NCI-H2029 treated with DMSO at 0.1 percent for 48 hours (cell line): ENCODE data around the gene C19orf38.
"Not testable (repeated sequence)": the region's sequence is repeated elsewhere in the genome, so short reads cannot be mapped to it uniquely, and the experiment has no call there.

Experiments
- DNase-seq: peaks from one replicate; lab custom pipeline; 2025; lab: John Stamatoyannopoulos, UW

Gene C19orf38

DNA sequence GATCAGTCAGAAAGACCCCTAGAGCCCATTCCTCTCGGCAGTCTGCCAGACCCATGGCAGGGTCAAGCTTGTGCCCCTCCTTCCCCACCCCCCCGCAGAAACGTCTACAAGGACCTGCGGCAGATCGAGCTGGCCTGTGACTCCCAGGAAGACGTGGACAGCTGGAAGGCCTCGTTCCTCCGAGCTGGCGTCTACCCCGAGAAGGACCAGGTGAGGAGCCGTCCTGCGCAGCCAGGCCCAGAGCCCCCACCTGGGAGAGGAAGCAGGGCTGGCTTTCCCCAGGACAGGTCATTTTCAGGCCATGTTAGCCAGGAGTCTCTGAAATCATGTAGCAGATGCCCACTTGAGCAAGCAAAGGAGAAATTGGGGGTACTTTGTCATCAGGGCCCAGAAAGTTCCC, 24.5 kb upstream of the C19orf38 start:
- DNase-seq = no peak

DNA sequence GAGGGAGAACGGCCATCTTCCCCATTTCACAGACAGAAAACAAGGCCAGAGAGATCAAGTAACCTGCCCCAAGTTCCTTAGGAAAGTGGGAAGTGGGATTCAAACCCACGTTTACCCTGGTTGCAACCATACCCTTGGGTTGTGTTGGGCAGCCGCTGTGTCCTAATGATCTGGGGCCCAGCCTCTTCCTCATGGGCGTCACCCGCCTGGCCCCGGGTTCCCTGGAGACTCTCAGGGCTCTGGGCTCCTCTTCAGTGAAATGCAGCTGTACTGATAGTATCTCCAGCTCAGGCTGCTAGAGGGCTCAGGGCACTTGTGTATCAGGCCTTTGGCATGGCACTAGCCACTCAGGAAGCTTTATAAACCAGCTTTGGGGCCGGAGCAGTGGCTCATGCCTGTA, 22.0 kb upstream of the C19orf38 start:
- no peak for DNase-seq

DNA sequence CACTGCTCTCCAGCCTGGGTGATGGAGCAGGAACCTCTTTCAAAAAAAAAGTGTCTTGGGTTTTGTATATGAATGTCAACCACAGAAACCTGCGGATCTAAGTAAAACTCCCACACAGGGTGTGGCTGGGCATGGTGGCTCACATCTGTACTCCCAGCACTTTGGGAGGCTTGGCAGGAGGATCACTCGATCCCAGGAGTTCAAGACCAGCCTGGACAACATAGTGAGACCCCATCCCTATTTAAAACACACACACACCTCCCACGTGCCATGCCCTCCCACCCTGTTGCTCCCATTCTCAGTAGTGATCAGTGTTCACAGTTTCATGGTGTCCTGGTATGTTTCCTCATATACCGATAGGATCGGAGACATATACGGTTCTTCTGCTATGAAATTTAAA, 21.4 kb upstream of the C19orf38 start:
- no peak for DNase-seq

DNA sequence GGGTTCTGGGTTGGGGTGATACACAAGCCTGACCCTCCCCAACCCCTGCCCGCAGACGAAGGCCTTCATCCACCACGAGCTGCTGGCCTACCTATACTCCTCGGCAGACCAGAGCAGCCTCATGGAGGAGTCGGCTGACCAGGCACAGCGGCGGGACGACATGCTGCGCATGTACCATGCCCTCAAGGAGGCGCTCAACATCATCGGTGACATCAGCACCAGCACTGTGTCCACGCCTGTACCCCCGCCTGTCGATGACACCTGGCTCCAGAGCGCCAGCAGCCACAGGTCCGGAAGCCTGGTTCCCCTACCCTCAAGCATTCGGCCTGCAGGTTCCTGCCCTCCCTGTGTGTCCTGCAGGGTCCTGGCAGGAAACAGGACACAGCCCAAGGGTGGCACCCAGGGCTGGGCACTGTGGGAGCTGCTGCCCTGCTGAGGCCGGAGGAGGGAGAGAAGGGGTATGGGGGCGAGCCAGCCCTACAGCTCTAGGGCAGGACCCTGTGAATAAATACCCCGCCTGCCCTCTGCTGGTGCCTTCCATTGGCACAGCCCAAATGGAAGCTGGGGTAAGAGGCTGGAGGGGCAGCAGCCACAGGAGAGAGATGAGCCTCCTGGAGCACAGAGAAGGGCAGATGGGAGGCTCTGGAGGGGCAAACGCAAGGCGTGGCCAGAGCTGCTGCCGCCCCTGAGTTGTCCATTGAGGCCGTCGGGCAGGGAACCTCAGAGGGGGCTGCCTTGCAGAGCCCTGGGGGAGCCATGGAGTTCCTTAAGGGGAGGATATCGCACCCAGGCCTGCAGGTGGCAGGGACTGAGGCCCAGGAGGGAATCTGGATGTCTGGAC, 19.0 kb upstream of the C19orf38 start:
- DNase-seq = no peak

DNA sequence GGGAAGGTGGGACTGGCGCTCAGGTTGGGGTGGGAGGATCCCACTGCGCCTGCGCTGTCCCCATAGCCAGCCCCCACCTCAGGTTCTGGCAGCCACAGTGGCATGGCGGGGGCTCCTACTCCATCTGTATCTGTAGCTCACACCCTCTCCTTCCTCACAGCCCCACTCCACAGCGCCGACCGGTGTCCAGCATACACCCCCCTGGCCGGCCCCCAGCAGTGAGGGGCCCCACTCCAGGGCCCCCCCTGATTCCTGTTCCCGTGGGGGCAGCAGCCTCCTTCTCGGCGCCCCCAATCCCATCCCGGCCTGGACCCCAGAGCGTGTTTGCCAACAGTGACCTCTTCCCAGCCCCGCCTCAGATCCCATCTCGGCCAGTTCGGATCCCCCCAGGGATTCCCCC, 18.2 kb upstream of the C19orf38 start:
- DNase-seq = no peak

DNA sequence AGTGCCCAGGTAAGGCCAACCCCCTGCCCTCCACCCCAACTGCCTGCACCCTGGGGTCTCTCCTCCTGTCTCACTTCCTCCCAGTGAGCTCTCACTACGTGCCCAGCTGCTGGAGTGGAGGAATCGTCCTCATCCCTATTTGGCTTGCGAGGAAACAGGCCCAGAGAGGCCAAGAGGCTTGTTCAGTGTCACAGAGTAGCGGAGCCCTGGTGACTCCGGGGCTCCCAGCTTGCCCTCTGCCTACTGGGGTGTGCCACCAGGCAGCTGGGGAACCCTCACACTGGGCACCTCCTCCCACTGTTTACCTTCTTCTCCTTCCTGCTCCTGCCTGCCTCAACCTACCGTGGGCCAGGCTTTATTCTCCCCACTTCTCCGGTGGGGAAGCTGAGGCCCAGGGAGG, 17.8 kb upstream of the C19orf38 start:
- no peak for DNase-seq

DNA sequence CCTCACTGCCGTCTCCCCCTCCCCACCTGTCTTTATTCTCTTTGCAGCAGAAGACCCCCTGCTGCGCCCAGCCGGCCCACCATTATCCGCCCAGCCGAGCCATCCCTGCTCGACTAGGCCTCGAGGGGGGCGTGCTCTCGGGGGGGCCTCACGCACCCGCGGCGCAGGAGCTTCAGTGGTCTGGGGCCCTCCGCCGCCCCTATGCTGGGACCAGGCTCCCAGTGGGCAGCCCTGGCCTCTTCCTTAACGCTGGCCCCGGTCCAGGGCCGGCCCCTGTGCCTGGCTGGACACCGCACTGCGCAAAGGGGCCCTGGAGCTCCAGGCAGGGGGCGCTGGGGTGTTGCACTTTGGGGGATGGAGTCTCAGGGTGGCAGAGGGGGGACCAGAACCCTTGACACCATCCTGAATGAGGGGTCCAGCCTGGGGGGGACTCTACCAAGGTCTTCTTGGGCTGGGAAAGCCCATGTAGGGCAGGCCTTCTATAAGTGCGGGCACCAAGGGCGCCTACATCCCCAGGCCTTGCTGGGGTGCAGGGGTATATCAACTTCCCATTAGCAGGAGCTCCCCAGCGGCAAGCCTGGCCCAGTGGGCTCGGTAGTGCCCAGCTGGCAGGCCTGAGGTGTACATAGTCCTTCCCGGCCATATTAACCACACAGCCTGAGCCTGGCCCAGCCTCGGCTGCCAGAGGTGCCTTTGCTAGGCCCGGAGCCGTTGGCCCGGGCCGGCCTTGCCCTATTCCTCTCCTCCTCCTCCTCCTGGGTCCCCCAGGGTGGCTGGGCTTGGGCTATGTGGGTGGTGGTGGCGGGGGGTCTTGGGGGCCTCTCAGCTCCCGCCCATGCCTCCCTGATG, 17.1 kb upstream of the C19orf38 start:
- no peak for DNase-seq

DNA sequence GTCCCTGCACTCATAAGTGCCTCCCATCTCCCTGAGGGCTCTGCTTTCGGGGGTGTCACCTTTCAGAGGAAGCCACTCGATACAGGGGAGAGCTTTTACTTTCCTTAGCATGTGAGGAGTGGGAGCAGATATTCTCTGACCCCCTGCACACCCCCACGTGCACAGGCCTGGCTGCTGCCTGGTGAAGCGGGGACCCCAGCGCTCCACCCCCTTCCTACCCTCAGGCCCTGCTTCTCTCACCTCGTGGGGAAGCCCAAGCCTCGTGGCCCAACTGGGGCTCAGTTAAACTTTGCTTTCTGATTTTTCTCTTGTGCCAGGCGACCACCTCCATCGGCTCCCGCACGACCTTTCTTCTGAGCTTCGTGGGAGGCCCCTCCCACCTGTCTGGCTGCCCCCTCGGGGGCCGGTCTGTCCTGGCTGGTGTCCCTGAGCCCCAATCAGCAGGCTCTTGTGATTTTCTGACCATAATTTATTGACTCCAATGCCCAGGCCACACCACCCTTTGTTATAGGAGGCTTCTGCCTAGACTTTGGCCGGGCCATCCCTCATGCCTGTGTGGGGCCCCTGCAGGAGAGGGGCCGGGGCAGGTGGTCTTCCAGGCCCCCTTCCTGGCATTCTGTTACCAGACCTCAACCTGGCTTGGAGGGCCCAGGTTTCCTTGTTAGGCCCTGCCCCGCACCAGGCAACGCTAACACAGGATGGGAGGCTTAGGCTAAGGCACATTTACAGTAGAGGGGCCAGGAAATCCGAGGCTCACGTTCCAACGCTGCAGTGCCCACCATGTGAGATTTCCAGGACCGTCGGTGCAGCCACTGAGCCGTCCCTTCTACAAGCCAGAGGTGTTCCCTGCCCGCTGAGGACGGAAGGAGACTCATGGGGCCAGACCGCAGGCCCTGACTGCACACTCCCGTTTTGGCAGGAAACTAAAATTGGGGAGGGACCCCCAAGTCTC, 16.0 kb upstream of the C19orf38 start:
- DNase-seq = no peak

DNA sequence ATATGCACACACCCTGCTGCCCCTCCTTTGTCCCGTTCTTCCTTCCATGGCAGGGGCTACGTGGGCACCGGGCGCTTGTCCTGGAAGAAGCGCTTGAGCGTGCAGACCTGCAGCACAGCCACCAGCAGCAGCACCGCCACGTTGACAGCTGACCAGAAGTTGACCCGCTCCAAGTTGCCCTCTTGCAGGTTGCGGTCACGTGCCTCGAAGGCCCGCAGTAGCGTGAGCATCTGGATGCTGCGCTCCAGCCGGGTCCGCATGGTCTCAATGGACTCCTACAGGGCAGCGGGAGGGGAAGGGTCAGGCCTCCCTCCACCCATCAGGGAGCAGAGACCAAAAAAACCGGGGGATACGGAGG, 15.3 kb upstream of the C19orf38 start:
- DNase-seq = no peak

DNA sequence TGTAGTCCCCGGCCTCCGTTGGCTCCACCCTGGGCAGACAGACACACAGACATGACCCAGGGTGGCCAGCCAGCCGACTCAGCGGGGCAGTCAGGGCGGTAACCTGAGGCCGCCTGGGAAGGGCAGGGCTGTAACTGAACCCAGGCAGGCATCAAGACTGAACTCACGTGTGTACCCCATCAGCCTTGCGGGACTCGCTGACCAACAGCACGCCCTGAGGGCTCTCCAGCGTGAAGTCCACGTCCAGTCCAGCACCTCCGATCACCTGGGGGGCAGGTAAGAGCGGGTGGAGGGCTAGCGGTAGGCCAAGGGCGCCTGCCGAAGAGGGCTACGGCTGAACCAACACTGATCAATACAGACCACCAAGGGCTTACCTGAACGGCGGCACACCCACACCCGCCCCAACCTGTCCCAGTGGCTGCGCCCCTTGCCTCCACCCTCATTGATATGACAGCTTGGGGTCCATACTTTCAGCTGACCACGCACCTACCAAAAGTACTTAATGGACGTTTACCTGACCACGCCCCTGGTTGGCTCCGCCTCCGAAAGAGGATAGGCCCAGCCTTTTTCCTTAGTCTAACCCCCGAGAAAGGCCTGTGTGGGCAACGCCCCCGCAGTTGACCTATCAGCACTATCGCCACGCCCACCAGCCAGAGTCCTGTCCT, 13.0 kb upstream of the C19orf38 start:
- DNase-seq = no peak

DNA sequence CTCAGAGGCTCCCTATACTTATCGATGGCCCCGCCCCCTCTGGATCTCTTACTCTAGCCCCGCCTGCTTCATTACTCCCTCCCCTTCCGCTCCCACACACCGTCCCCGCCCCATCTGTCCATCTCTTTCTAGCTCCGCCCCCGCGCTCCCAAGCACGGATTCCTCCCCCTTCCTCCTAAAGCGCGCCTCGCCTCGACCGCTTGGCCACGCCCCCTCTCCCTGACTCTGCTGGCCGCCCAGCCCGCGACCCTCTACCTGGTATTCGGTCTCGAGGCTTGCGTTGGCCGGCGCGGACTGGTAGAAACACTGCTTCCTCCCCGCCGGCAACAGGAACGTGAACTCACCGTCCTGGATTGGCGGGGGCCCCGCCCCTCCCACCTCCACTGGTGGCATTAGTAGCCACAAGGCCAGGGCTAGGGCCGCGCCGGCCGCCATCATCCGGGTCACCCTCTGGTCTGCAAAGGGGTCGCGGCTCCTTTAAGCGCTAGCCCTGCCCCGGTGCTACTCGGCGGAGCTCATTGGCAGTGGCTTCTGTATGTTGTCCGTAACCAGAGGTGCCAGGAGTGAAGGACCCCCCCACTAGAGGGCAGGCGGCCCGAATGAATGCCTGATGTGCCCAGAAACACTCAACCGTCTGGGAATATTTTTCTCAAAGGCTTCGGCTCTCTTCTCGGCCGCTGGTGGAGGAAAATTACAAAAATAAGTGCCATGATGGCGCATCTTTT, 12.3 kb upstream of the C19orf38 start, which contains the start of gene TMED1:
TSS of gene TMED1 (minus strand) at position 459 of the 725 bp plus-strand sequence. CDS start at position 438, 21 bp downstream.
- peak; percentile 99 for DNase-seq

DNA sequence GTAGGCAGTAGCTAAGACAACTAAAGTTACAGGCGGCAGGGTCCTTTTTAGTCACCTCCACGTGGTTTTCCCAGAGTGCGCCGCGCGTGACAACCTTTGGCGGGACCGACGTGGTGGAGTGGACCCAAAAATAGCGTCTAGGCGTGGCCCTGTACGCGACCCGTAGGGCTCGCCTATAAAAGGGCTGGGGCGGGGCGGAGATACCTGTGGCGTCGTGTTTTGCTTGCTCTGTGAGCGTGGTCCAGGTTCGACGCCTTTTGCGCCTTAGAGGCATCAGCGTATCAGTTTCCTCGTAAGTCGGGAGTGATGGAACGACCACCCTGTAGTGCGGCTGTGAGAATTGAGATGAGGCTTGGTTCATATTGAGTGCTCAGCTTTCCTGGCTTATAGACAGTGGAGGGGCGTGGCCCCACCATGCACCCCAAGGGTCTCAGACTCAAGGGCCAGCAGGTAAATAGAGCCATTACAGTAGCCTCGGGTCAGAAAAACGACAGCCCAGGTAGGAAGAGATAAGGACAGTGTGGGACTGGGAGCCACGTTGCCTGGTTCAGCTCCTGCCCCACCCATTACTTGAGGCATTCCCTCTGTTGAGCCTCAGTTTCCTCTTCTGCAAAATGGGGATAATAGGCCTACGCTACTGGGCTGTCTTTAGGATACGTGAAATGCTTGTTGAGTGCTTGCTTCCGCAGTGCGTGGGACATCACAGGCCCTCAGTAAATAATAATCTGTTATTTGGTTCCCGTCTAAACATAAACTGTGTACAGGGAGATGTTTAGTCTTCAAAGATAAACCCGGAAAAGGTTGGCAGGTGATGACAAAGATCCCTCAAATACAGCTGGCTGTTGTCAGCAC, 11.5 kb upstream of the C19orf38 start:
- DNase-seq = no peak

DNA sequence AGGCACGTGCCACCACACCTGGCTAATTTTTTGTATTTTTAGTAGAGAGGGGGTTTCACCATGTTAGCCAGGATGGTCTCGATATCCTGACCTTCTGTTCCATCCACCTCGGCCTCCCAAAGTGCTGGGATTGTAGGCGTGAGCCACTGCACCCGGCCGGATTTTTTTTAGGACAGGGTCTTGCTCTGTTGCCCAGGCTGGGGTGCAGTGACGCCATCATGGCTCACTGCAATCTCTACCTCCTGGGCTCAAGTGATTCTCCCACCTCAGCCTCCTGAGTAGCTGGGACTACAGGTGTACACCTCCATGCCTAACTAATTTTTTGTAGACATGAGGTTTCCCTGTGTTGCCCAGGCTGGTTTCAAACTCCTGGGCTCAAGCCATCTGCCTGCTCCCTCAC, 10.6 kb upstream of the C19orf38 start:
- DNase-seq = not testable (repeated sequence)

DNA sequence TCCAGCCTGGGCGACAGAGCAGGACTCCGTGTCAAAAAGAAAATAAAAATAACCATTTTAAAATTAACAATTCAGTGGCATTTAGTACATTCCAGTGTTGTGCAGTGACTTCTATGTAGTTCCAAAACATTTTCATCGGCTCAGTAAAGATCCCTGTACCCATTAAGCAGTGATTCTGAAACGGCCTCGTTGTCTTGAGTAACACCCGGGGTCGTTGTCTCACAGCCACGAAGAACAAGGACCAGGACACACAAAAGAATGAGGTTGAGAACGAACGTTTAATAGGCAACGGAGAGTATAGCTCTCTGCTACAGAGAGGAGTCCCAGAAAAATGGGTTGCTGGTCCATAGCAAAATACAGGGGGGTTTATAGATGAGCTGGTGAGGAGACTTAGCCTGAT, 9.8 kb upstream of the C19orf38 start:
- no peak for DNase-seq

DNA sequence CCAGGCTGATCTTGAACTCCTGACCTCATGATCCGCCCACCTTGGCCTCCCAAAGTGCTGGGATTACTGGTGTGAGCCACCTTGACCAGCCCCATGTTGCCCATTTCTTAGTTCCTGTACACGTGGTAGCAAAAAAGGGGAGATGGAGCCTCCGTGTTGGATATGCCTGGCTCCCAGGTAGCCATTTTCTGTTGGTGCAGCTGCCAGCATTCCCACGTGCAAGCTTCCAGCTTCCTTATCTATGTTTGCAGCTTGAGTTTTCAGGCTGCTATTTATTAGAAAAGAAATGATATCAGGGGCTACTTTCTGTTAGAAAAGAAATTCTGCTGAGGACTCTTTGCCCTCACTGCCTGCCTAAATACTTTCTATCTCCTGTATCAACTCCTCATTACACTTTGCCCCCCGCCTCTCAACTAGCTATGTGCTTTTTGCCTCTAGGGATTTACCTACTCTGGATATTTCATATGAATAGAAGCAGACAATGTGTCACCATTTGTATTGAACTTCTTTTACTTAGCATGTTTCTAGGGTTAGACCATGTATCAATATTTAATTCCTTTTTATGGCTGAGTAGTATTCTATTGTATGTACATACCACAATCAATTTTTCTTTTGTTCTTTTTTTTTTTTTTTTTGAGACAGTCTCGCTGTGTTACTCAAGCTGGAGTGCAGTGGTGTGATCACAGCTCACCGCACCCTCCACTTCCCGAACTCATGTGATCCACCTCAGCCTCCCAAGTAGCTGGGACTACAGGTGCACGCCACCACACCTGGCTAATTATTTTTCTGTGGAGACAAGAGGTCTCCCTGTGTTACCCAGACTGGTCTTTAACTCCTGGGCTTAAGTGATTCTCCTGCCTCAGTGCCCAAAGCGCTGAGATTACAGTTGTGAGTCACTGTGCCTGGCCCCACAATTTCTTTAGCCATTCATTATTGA, 8.8 kb upstream of the C19orf38 start:
- DNase-seq = no peak

DNA sequence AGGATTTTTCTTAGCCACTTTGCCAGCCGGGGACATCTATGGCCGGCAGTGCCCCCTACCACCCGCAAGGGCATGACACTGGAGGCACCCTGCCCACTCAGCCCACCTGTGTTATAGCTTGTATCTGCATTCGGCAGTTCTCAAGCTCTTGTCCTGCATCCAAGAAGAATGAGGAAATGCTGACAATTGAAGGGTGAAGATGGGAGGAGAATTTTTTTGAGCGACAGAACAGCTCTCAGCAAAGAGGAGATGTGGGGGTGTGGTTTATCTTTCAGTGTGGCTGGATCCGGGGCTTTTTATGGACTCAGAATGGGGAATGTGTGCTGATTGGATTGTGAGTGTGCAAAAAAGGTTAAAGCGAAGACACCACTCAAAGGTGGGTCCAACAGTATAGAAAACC, 5.4 kb upstream of the C19orf38 start:
- DNase-seq = no peak

DNA sequence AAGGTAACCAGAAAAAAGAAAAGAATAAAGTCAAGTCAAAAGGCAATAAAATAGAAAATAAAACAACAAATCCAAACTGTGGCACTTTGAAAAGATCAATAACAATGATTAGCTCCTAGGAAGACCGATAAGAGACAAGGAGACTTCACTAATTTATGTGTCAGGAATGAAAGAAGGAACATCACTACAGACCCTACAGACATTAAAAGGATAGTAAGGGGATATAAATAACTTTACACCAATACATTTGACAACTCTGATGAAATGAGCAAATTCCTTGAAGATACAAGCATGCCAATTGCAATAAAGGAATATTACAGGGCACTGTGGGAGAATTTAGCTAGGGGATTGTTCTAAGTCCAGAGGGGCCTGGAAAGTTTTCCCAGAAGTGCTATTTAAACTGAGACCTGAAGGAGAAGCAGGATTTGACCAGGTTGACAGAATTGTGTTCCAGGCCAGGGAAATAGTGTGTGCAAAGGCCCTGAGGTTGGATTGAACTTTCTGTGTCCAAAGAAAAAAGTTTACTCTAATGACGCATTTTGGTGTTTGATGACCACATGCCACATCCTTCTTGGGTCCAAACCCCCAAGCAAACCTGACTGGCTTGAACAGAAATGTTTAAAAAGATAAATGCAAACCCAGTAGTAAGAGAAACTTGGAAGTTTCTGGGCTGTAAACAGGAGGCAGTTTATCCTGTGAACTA, 1.6 kb upstream of the C19orf38 start:
- no peak for DNase-seq

DNA sequence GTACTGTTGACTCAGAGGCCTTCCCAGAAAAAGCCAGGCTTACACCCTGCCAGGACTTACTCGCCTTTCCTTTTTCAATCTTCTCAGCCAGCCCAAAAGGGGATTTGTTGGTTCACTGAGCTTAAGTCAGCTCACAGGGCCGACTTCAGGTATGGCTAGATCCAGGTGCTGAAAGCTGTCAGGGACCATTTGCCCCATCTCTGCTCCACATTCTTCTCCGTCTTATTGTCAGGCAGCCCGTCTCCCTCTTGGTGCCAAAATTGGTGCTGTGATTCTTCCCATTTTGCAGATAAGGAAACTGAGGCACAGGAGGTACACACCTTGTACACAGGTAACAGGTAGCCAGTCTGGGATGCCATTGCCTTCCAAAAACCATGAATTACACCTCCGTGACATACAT, 2.4 kb downstream of the C19orf38 start:
- DNase-seq = no peak
